HT1080 (cell line): ENCODE measurements around the gene PAXIP1. TPM values are rescaled to one million over a fixed set of nuclear protein-coding genes. Genes with fewer than 3 reads are reported as not detected.

Source experiments
- DNase-seq: peaks from one replicate; pipeline ENCODE4 v3.0.0-alpha.2; 2015; ENCODE audit warnings: low read depth
- total RNA-seq: library from RNA; depleted of rRNA; stranded (reverse); fragments of >200 nt; shearing (Covaris generic); gene quantifications from 2 replicates; pipeline ENCODE4 v1.2.3, GENCODE V29; 2014

Gene PAXIP1
- total RNA-seq, 1 experiment from 2014 or later: 18.0 TPM

- no peak for DNase-seq
These were observed 88.5 kb downstream of the PAXIP1 start for GRCh38 chr7:154914308-154914995.

GRCh38 chr7:154913638-154914307 lies 89.2 kb downstream of the PAXIP1 start:
- DNase-seq: peak; percentile 57

GRCh38 chr7:154912871-154913637 lies 89.9 kb downstream of the PAXIP1 start:
- DNase-seq: no peak

- DNase-seq: no peak
These were observed 91.0 kb downstream of the PAXIP1 start for GRCh38 chr7:154911862-154912455.

DNA sequence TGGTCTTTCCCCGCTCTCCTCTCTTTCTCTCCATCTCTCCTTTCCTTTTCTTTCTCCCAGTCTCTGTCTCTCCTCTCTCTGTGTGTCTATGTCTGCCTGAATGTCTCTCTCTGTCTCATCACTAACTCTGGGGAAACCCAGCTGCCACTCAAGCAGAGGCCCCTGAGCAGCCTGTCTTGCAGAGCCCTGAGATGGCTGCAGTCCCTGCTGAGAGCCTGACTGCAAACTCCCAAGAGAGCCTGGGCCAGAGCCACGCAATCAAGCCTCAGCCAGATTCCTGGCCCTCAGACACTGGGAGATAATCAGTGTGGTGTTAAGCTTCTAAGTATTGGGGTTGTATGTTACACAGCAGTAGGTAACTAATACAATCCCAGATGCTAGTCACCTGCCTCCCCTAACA lies 91.5 kb downstream of the PAXIP1 start:
- no peak for DNase-seq

GRCh38 chr7:154910977-154911376 lies 91.9 kb downstream of the PAXIP1 start:
- no peak for DNase-seq

DNA sequence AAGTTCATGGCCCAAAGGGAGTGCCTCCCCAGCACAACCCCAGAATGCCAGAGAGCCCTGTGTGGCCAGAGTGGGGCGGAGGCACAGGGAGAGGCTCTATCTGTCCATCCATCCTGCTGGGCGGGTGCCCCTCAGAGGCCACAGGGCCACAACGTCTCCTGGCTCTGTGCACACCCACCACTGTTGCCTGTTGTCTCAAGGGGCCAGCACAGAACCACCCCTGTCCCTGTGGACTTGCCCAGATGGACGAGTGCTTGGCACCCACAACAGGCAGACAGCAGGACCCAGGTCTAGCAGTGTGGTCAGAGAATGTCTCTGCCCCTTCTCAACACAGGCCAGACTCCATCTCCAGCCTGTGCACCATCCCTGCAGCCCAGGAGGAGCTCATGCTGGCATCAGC lies 92.8 kb downstream of the PAXIP1 start:
- no peak for DNase-seq

- DNase-seq: no peak
These were observed 93.5 kb downstream of the PAXIP1 start for GRCh38 chr7:154909241-154910105.

- no peak for DNase-seq
These were observed 95.0 kb downstream of the PAXIP1 start for GRCh38 chr7:154907651-154908620.

GRCh38 chr7:154906736-154907355 lies 96.1 kb downstream of the PAXIP1 start:
- DNase-seq: no peak

DNA sequence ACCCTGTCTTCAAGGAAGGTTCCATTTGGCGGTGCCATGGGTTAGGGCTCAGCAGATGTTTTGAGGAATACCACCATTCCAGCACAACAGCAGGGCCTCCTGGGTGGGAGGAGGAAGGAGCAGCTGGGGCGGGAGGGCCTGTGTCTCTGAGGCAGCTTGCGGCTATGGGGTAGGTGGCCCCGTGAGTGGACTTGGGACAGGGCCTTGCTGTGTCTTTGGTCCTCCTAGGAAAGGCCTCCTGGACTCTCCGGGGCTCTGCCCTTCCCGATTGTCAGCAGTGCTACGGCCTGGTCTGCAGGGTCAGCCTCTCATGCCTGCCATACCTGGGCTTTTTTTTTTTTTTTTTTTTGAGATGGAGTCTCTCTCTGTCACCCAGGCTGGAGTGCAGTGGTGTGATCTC lies 96.7 kb downstream of the PAXIP1 start:
- DNase-seq: no peak

- DNase-seq: no peak
These were observed 97.3 kb downstream of the PAXIP1 start for GRCh38 chr7:154905615-154906014.

DNA sequence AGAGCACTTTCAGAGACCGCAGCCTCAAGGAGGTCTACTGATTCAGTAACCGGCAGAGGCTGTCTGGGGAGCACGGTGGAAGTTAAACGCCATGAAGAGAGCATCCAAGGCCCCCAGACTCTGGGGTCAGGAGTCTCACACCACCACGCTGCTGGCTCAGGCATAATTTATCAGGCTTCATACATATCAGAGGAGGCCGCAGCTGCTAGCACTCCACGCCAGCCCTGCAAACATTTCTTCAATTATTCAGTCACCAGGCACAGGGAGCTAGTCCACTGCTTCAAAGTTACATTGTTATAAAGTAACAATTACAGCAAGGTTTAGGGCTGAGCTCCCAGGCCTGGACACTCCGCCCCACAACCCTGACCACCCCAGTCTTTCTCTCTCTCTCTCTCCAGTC lies 97.8 kb downstream of the PAXIP1 start:
- no peak for DNase-seq

- DNase-seq: no peak
These were observed 99.7 kb downstream of the PAXIP1 start for GRCh38 chr7:154903083-154903731.

DNA sequence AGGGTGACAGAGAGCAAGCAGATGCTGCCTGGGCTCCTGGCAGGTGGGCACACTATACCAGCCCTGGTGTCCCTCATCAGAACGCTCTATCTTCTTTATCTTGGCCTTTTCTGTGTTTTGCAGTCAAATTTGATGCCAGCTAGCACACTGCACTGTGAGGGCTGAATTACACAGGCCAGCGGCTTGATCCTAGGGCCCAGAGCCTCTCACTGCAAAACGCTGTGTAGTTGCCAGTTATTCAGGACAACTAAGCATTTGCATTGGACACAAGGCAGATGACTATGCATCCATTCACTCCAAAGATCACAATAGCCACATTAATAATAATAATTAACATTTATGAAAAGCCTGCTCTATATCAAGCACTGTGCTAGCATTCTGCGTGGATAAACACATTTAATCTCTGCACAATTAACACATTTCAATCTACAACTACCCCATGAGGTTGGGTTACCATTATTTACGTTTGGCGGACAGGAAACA lies 100.3 kb downstream of the PAXIP1 start:
- DNase-seq: no peak

GRCh38 chr7:154899862-154900261 lies 103.1 kb downstream of the PAXIP1 start:
- no peak for DNase-seq

DNA sequence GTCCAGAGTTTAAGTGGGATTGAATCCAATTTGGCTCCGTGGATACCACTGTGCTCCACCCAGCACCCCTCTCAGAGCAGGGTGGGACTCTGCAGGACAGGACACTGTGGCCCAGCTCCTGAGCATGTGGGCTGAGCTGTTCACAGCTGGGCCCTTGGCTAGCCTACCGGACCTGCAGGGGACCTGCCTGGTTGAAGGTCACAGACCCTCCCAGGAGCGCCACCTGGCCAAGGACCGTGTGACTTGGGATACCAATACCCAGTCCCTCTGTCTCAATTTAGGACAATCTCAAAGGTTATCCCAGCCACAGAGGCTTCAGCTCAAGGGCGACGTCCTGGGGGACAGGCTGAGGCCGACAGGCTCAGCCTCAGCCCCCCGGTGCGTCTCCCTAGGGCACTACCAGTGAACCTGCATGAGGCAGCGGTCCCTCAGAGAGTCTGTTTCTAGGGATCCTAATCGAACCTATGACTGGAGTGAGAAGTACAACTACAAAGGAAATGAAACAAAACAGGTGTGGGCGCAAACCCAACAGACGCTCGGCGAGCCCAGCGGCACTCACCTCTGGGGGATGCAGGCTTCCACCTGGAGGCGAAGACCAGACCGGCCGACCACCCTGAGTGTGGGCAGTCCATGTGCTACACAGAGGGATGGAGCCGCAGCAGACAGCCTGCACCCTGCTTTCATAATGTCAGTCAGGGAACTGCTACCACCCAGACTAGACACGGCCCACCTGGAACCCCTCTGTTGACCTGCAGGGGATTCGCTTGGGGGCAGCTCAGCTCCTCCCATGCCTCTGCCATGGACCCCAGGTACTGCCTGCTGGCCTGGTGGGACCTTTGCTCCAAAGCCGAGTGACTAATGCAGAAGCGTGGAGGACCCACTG lies 103.7 kb downstream of the PAXIP1 start:
- no peak for DNase-seq

DNA sequence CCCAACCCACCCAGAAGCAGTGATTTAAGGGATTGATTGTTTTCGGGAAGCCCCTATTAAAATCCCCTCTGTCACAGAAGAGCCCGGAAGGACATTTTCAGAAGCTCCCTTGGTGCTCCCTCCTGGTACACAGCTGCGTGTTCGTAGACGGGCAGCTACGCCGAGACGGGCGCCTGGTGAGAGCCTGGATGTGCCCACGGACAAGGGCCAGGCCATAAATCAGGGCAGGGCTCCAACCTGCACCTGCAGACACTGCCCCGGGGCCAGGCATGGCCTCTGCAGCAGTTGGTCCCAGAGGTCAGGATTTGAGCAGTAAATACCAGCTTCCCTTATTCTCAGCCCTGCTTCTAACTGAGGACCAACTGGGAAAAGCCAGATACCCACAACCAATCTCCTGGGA lies 106.8 kb downstream of the PAXIP1 start:
- no peak for DNase-seq
